ENCODE measurements around the gene NMD3. TPM values are rescaled to one million over a fixed set of nuclear protein-coding genes. Genes with fewer than 3 reads are reported as not detected.

NMD3 gene
- total and polyA plus RNA-seq, 10 donors: 13.3 to 46.6 (median 33.0) TPM

- H3K27ac ChIP-seq: no peak overlapping the region
- H3K9me3 ChIP-seq: no peaks in the 10 kb centered on the region
- TF ChIP-seq POLR2A (IDR thresholded peaks at IDR 0.05): no peak
- TF ChIP-seq, protein P1, sequence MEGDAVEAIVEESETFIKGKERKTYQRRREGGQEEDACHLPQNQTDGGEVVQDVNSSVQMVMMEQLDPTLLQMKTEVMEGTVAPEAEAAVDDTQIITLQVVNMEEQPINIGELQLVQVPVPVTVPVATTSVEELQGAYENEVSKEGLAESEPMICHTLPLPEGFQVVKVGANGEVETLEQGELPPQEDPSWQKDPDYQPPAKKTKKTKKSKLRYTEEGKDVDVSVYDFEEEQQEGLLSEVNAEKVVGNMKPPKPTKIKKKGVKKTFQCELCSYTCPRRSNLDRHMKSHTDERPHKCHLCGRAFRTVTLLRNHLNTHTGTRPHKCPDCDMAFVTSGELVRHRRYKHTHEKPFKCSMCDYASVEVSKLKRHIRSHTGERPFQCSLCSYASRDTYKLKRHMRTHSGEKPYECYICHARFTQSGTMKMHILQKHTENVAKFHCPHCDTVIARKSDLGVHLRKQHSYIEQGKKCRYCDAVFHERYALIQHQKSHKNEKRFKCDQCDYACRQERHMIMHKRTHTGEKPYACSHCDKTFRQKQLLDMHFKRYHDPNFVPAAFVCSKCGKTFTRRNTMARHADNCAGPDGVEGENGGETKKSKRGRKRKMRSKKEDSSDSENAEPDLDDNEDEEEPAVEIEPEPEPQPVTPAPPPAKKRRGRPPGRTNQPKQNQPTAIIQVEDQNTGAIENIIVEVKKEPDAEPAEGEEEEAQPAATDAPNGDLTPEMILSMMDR (IDR thresholded peaks at IDR 0.05 in 8 of 11, conservative IDR thresholded peaks at IDR 0.05 in 3 of 11): no peak
- no peak for TF ChIP-seq POLR2AphosphoS5 (IDR thresholded peaks at IDR 0.05)
- peaks cover 16 to 37% (median 30%) of the 10 kb centered on the region in 6 donors for H3K4me1 ChIP-seq
- H3K4me3 ChIP-seq: no peak overlapping the region
- intact Hi-C loops (cut with DNase I; ENCODE audit: low total_unique reads): no loop called here
- peaks cover 0 to 1% (median 0%) of the 10 kb centered on the region in 6 donors for H3K36me3 ChIP-seq
- 92 to 97% (median 96%) methylated on average over 4 of the region's 4 CpGs for WGBS, 5 donors
- no peak for DNase-seq
- H3K27me3 ChIP-seq (replicated peaks in 1 of 7): no peaks in the 10 kb centered on the region
These were observed 1.6 kb upstream of the NMD3 start for GRCh38 chr3:161219495-161219894.

DNA sequence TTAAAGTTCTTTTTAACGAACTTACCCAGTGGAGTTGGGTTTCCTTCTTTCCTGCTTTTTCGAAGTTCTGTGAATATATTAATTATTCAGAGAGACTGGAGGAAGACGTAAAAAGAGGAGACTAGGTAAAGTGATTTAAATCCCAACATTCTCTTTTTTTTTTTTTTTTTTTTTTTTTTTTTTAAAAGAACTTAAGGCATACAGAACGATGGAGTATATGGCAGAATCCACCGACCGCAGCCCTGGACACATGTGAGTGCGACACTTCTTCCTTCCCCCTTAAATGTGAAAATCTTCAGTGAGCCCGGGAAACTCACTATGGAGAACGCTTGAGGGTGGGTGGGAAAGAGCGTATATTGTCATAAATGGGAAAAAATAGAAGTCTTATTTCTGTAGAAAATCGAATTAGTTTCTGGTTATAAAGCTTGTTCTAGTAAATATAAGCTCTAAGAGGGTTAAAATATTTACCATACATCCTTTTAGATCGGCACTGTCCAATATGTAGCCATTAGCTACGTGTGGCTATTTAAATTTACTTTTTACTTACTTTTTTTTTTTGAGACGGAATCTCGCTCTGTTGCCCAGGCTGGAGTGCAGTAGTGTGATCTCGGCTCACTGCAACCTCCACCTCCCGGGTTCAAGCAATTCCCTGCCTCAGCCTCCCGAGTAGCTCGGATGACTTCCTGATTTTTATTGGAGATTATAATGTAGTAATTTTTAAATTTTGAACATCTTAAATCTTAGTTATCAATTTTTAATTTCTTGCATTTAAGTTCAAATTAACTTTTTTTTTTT, 892 bp downstream of the NMD3 start:
- Histone ChIP-seq H3K27ac (peak overlapping the region; percentile 87 to 96 (median 94)), H3K27me3 (replicated peaks in 1 of 7) (no peaks in the 10 kb centered on the region), H3K36me3 (peaks cover 0 to 26% (median 9%) of the 10 kb centered on the region in 6 donors), H3K4me3 (peak overlapping the region; percentile 69 to 94 (median 84)), H3K9me3 (no peaks in the 10 kb centered on the region), H3K4me1 (peaks cover 16 to 58% (median 41%) of the 10 kb centered on the region in 6 donors)
- DNase-seq: no peak
- TF ChIP-seq POLR2A (IDR thresholded peaks at IDR 0.05) (no peak), POLR2AphosphoS5 (IDR thresholded peaks at IDR 0.05) (no peak)
- TF ChIP-seq, protein P1 (IDR thresholded peaks at IDR 0.05 in 8 of 11, conservative IDR thresholded peaks at IDR 0.05 in 3 of 11): no peak
- intact Hi-C loops (cut with DNase I; ENCODE audit: low total_unique reads): no loop called here
- WGBS, 5 donors: 13 to 21% (median 17%) methylated on average over 19 of the region's 19 CpGs

DNA sequence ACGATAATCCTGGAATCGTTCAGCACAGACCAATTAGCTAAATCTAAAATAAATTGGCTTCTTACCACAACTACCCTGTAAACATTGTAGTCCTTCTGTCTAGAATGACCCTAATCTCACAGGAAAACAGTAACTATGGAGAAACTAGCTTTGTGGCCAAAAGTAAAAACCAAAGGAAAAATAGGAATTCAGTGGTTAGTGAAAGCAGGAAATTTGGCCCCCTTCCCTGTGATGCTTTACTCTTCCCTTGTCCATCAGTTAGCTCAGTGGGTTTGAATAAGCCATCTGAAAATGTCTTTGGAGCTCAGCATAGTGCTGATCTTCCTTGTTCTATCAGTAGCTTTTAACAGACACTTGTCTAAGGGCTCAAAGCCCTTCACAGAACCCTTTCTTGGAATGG, 1.6 kb downstream of the NMD3 start:
- intact Hi-C loops (cut with DNase I; ENCODE audit: low total_unique reads): no loop called here
- Histone ChIP-seq H3K9me3 (no peaks in the 10 kb centered on the region), H3K27ac (no peak overlapping the region), H3K27me3 (replicated peaks in 1 of 7) (no peaks in the 10 kb centered on the region), H3K4me3 (peak overlapping the region in 7 of 8 donors; percentile 69 to 94 (median 81)), H3K4me1 (peaks cover 16 to 58% (median 41%) of the 10 kb centered on the region in 6 donors), H3K36me3 (peaks cover 0 to 33% (median 15%) of the 10 kb centered on the region in 6 donors)
- 35 to 45% (median 41%) methylated on average over 2 of the region's 2 CpGs for WGBS, 5 donors
- TF ChIP-seq, protein P1 (IDR thresholded peaks at IDR 0.05 in 8 of 11, conservative IDR thresholded peaks at IDR 0.05 in 3 of 11): no peak
- TF ChIP-seq POLR2A (IDR thresholded peaks at IDR 0.05) (no peak), POLR2AphosphoS5 (IDR thresholded peaks at IDR 0.05) (no peak)
- DNase-seq: no peak

GRCh38 chr3:161224786-161225185, 3.7 kb downstream of the NMD3 start:
- H3K4me1 ChIP-seq: peaks cover 16 to 58% (median 41%) of the 10 kb centered on the region in 6 donors
- TF ChIP-seq POLR2A (IDR thresholded peaks at IDR 0.05): no peak
- WGBS, 5 donors: 94 to 98% (median 97%) methylated on average over 8 of the region's 8 CpGs
- no peaks in the 10 kb centered on the region for H3K27me3 ChIP-seq (replicated peaks in 1 of 7)
- intact Hi-C loops (cut with DNase I; ENCODE audit: low total_unique reads): no loop called here
- DNase-seq: no peak
- no peak overlapping the region for H3K27ac ChIP-seq
- no peaks in the 10 kb centered on the region for H3K9me3 ChIP-seq
- H3K4me3 ChIP-seq: no peak overlapping the region
- peaks cover 0 to 54% (median 29%) of the 10 kb centered on the region in 6 donors for H3K36me3 ChIP-seq
